ENCODE results near the gene CAMTA2. TPM values are rescaled to one million over a fixed set of nuclear protein-coding genes. Genes with fewer than 3 reads are reported as not detected.
A peak's percentile ranks its signal among the peaks of the same experiment; 100 is the strongest.

Gene CAMTA2
- total and polyA plus RNA-seq, 2 experiments from 2014 or later: 4.4 to 8.7 TPM

DNA sequence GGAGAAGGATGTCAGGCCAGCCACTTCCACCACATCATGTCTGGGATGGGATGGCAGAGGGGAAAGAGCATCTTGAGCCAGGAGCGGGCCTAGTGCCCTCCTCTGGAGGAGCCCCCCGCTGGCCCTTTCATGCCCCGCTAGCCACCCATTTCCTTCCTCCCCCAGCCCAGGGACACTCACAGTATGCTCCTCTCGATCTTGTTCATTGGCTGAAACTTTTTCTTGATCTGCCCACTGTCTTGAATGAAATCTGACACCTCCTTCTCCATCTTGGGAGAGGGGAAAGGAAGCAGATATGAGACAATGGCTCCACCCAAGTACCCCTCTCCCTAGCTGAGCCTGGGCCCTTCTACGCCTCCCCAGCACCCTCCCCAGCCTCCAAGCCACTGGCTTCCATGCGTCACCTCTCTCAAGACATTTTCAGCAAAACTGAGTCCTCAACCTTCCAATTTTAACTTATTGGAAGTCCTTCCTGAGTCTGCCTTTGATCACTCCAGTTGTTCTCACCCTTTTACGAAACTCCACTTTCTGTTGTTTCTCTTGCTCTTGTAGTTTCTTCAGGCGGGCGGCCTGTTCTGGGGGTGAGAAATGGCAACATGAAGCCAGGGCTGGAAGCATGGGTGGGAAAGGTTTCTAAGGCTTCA, 27.1 kb downstream of the CAMTA2 start:
- Histone ChIP-seq H4K20me1 (replicated peaks; ENCODE audit: insufficient read depth) (no peaks in the 10 kb centered on the region; the same call in none of the 2 replicates), H3K27ac (ENCODE audit: low read depth) (peak overlapping the region; percentile 78; the same call in 1 of the 2 replicates), H3K79me2 (replicated peaks; ENCODE audit: insufficient read depth) (peaks cover 13% of the 10 kb centered on the region), H3K4me1 (ENCODE audit: insufficient read depth) (peaks cover 15% of the 10 kb centered on the region), H3K4me3 (no peak overlapping the region), H3K9me2 (ENCODE audit: insufficient read depth) (no peaks in the 10 kb centered on the region), H2AFZ (no peak overlapping the region), H3K36me3 (ENCODE audit: insufficient read depth) (no peaks in the 10 kb centered on the region; the same call in 1 of the 2 replicates), H3K27me3 (ENCODE audit: insufficient read depth) (no peaks in the 10 kb centered on the region), H3F3A (replicated peaks; ENCODE audit: low read depth) (no peaks in the 10 kb centered on the region; the same call in 1 of the 2 replicates), H3K4me2 (peak overlapping the region; percentile 65)
- ATAC-seq: peak; percentile 54
- Mint-ChIP-seq H3K4me3 (no peak overlapping the region; the same call in 2 of the 3 replicates), H3K27me3 (ENCODE audit: insufficient read depth, low read depth, poor library complexity) (peaks cover 18% of the 10 kb centered on the region), H3K36me3 (ENCODE audit: low read depth) (peaks cover 51% of the 10 kb centered on the region), H3K9me3 (peaks cover 12% of the 10 kb centered on the region), H3K27ac (no peak overlapping the region), H3K4me1 (peaks cover 20% of the 10 kb centered on the region)
- TF ChIP-seq EZH2 (IDR thresholded peaks at IDR 0.05; ENCODE audit: low read depth, unreplicated experiment) (no peak), EZH2phosphoT487 (IDR thresholded peaks at IDR 0.05; ENCODE audit: unreplicated experiment) (no peak), CREB1 (CRISPR knock-in tag; IDR thresholded peaks at IDR 0.05; ENCODE audit: low read depth) (no peak), STAT1 (IDR thresholded peaks at IDR 0.05; ENCODE audit: unreplicated experiment) (no peak), ZNF114 (CRISPR knock-in tag; IDR thresholded peaks at IDR 0.05) (no peak), JUNB (IDR thresholded peaks at IDR 0.05; ENCODE audit: unreplicated experiment) (no peak)
- TF ChIP-seq, protein P1, sequence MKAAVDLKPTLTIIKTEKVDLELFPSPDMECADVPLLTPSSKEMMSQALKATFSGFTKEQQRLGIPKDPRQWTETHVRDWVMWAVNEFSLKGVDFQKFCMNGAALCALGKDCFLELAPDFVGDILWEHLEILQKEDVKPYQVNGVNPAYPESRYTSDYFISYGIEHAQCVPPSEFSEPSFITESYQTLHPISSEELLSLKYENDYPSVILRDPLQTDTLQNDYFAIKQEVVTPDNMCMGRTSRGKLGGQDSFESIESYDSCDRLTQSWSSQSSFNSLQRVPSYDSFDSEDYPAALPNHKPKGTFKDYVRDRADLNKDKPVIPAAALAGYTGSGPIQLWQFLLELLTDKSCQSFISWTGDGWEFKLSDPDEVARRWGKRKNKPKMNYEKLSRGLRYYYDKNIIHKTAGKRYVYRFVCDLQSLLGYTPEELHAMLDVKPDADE (IDR thresholded peaks at IDR 0.05): no peak
- TF ChIP-seq, protein P2, sequence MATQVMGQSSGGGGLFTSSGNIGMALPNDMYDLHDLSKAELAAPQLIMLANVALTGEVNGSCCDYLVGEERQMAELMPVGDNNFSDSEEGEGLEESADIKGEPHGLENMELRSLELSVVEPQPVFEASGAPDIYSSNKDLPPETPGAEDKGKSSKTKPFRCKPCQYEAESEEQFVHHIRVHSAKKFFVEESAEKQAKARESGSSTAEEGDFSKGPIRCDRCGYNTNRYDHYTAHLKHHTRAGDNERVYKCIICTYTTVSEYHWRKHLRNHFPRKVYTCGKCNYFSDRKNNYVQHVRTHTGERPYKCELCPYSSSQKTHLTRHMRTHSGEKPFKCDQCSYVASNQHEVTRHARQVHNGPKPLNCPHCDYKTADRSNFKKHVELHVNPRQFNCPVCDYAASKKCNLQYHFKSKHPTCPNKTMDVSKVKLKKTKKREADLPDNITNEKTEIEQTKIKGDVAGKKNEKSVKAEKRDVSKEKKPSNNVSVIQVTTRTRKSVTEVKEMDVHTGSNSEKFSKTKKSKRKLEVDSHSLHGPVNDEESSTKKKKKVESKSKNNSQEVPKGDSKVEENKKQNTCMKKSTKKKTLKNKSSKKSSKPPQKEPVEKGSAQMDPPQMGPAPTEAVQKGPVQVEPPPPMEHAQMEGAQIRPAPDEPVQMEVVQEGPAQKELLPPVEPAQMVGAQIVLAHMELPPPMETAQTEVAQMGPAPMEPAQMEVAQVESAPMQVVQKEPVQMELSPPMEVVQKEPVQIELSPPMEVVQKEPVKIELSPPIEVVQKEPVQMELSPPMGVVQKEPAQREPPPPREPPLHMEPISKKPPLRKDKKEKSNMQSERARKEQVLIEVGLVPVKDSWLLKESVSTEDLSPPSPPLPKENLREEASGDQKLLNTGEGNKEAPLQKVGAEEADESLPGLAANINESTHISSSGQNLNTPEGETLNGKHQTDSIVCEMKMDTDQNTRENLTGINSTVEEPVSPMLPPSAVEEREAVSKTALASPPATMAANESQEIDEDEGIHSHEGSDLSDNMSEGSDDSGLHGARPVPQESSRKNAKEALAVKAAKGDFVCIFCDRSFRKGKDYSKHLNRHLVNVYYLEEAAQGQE (IDR thresholded peaks at IDR 0.05; ENCODE audit: unreplicated experiment): no peak
- TF ChIP-seq, protein P3, sequence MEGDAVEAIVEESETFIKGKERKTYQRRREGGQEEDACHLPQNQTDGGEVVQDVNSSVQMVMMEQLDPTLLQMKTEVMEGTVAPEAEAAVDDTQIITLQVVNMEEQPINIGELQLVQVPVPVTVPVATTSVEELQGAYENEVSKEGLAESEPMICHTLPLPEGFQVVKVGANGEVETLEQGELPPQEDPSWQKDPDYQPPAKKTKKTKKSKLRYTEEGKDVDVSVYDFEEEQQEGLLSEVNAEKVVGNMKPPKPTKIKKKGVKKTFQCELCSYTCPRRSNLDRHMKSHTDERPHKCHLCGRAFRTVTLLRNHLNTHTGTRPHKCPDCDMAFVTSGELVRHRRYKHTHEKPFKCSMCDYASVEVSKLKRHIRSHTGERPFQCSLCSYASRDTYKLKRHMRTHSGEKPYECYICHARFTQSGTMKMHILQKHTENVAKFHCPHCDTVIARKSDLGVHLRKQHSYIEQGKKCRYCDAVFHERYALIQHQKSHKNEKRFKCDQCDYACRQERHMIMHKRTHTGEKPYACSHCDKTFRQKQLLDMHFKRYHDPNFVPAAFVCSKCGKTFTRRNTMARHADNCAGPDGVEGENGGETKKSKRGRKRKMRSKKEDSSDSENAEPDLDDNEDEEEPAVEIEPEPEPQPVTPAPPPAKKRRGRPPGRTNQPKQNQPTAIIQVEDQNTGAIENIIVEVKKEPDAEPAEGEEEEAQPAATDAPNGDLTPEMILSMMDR (conservative IDR thresholded peaks at IDR 0.05; ENCODE audit: low read depth in 2 of 2): no peak
- peak; percentile 55 for DNase-seq (ENCODE audit: low spot score)

Measured in GM23338 (cell line).